Neural cell (in vitro differentiated cells): ENCODE results near the gene LRMDA. TPM values are rescaled to one million over a fixed set of nuclear protein-coding genes. Genes with fewer than 3 reads are reported as not detected.

ENCODE experiments used
- H2AFZ ChIP-seq: fragments of 200-600, 300-800 bp; sonication (generic), shearing (Covaris generic); 2 replicates; pipeline ENCODE4 v1.6.0; 2014; ENCODE audit warnings: low read depth, mild to moderate bottlenecking, antibody characterized with exemption, low read length, moderate library complexity
- H3F3A ChIP-seq: fragments of 200-600 bp; shearing (Covaris generic); 2 replicates; pipeline ENCODE4 v1.6.1; 2016; ENCODE audit warnings: mild to moderate bottlenecking, moderate library complexity, mixed read lengths, antibody characterized with exemption, low read length; ENCODE audit not compliant: insufficient read depth, poor library complexity, severe bottlenecking
- H3K27ac ChIP-seq: fragments of 200-600, 300-800 bp; sonication (generic), shearing (Covaris generic); 2 replicates; pipeline ENCODE4 v1.5.1; 2014; ENCODE audit warnings: mild to moderate bottlenecking, low read length, moderate library complexity
- H3K27me3 ChIP-seq: fragments of 300-800, 200-600 bp; sonication (generic), shearing (Covaris generic); 2 replicates; pipeline ENCODE4 v1.6.0; 2014; ENCODE audit warnings: mild to moderate bottlenecking, low read depth, low read length, moderate library complexity; ENCODE audit not compliant: insufficient read depth
- H3K36me3 ChIP-seq: fragments of 300-800, 200-600 bp; sonication (generic), shearing (Covaris generic); 2 replicates; pipeline ENCODE4 v1.5.1; 2014; ENCODE audit warnings: mild to moderate bottlenecking, antibody characterized with exemption, low read length, moderate library complexity; ENCODE audit not compliant: insufficient read depth
- H3K4me2 ChIP-seq: fragments of 300-800, 200-600 bp; sonication (generic), shearing (Covaris generic); 2 replicates; pipeline ENCODE4 v1.6.0; 2014; ENCODE audit warnings: mild to moderate bottlenecking, low read length
- H3K4me3 ChIP-seq: fragments of 300-800, 200-600 bp; sonication (generic), shearing (Covaris generic); 2 replicates; pipeline ENCODE4 v1.5.1; 2014; ENCODE audit warnings: mild to moderate bottlenecking, low read length, moderate library complexity
- H3K79me2 ChIP-seq: fragments of 200-600 bp; shearing (Covaris generic); replicated peaks from 2 replicates; pipeline ENCODE4 v1.6.0; 2014; ENCODE audit warnings: mild to moderate bottlenecking, low read length, moderate library complexity; ENCODE audit not compliant: insufficient read depth
- H3K9ac ChIP-seq: fragments of 300-800, 200-600 bp; sonication (generic), shearing (Covaris generic); 2 replicates; pipeline ENCODE4 v1.6.1; 2016; ENCODE audit warnings: mild to moderate bottlenecking, low read length, mixed read lengths
- H3K9me2 ChIP-seq: fragments of 200-600 bp; shearing (Covaris generic); 2 replicates; pipeline ENCODE4 v1.6.1; 2016; ENCODE audit warnings: mild to moderate bottlenecking, low read length, mixed read lengths; ENCODE audit not compliant: insufficient read depth
- H3K9me3 ChIP-seq: fragments of 200-600, 300-800 bp; sonication (generic), shearing (Covaris generic); 2 replicates; pipeline ENCODE4 v1.6.1; 2016; ENCODE audit warnings: mild to moderate bottlenecking, mixed run types, low read length, moderate library complexity, mixed read lengths
- H4K20me1 ChIP-seq: fragments of 200-600 bp; shearing (Covaris generic); 2 replicates; pipeline ENCODE4 v1.6.1; 2016; ENCODE audit warnings: mild to moderate bottlenecking, mixed run types; ENCODE audit not compliant: insufficient read depth
- EP300 ChIP-seq: fragments of 450-650 bp; conservative IDR thresholded peaks from 2 replicates; pipeline ENCODE4 v1.6.1; 2014; ENCODE audit warnings: antibody characterized with exemption, mild to moderate bottlenecking, moderate library complexity; ENCODE audit not compliant: poor library complexity, severe bottlenecking
- EZH2 ChIP-seq: fragments of 200-600, 300-800 bp; shearing (Covaris generic), sonication (generic); IDR thresholded peaks from 2 replicates; pipeline ENCODE4 v1.6.1; 2014; ENCODE audit warnings: antibody characterized with exemption, low read length, borderline replicate concordance, mild to moderate bottlenecking; ENCODE audit not compliant: insufficient read depth, poor library complexity, severe bottlenecking
- MXI1 ChIP-seq: fragments of 450-650 bp; conservative IDR thresholded peaks from 2 replicates; pipeline ENCODE4 v1.6.1; 2014; ENCODE audit warnings: antibody characterized with exemption, mild to moderate bottlenecking; ENCODE audit not compliant: poor library complexity, severe bottlenecking
- POLR2AphosphoS5 ChIP-seq: IDR thresholded peaks from 2 replicates; pipeline ENCODE4 v1.6.1; 2012
- RAD21 ChIP-seq: fragments of 450-650 bp; conservative IDR thresholded peaks from 2 replicates; pipeline ENCODE4 v1.6.1; 2014; ENCODE audit warnings: antibody characterized with exemption, mild to moderate bottlenecking, moderate library complexity
- REST ChIP-seq: IDR thresholded peaks from 2 replicates; pipeline ENCODE4 v1.6.1; 2012; ENCODE audit warnings: borderline replicate concordance
- SMC3 ChIP-seq: fragments of 450-650 bp; conservative IDR thresholded peaks from 2 replicates; pipeline ENCODE4 v1.6.1; 2014; ENCODE audit warnings: antibody characterized with exemption, mild to moderate bottlenecking, moderate library complexity; ENCODE audit not compliant: poor library complexity
- TAF1 ChIP-seq: IDR thresholded peaks from 2 replicates; pipeline ENCODE4 v1.6.1; 2012; ENCODE audit warnings: low read depth
- polyA plus RNA-seq: library from polyadenylated mRNA; depleted of rRNA; stranded (reverse); fragments of >200 nt; gene quantifications from 2 replicates; pipeline ENCODE4 v1.2.3, GENCODE V29; 2014
- TF ChIP-seq, protein P1 (sequence below): fragments of 450-650 bp; IDR thresholded peaks from 2 replicates; pipeline ENCODE4 v1.5.1; 2014; ENCODE audit warnings: antibody characterized with exemption, mild to moderate bottlenecking, moderate library complexity; ENCODE audit not compliant: poor library complexity, severe bottlenecking

LRMDA gene
- polyA plus RNA-seq, 1 donor from 2014 or later, result 5.6 TPM

DNA sequence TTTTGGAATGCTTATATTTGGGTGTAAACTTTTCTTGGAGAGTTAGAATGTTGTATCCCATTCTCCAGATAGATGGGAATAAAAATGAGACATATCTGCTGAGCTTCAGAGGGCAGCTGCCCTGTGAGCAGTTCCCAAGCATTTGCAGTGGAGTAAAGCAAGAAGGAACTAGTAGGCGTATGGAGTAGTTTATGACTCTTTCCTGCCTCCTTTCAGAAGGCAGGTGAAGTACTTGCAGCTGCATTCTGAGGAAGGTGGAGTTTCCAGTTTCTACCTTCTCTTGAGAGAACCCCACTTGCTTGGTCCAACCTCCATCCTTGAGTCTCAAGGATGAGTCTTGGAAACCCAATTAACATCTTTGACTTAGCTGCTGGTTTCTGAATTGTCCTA lies 563.6 kb downstream of the LRMDA start:
- Histone ChIP-seq H3K9me3 (no peaks in the 10 kb centered on the region), H3K27ac (peak overlapping the region; percentile 93), H3K9me2 (no peaks in the 10 kb centered on the region), H3K27me3 (no peaks in the 10 kb centered on the region), H3K36me3 (no peaks in the 10 kb centered on the region), H3K79me2 (no peaks in the 10 kb centered on the region), H3K4me3 (peak overlapping the region; percentile 39), H3K4me2 (peak overlapping the region; percentile 25), H2AFZ (no peak overlapping the region), H4K20me1 (no peaks in the 10 kb centered on the region), H3K9ac (peak overlapping the region; percentile 47), H3F3A (peaks cover 25% of the 10 kb centered on the region)
- TF ChIP-seq TAF1 (no peak), RAD21 (peak; percentile 60), REST (no peak), SMC3 (peak; percentile 46), EZH2 (no peak), MXI1 (no peak), EP300 (no peak), POLR2AphosphoS5 (no peak)
- TF ChIP-seq, protein P1, sequence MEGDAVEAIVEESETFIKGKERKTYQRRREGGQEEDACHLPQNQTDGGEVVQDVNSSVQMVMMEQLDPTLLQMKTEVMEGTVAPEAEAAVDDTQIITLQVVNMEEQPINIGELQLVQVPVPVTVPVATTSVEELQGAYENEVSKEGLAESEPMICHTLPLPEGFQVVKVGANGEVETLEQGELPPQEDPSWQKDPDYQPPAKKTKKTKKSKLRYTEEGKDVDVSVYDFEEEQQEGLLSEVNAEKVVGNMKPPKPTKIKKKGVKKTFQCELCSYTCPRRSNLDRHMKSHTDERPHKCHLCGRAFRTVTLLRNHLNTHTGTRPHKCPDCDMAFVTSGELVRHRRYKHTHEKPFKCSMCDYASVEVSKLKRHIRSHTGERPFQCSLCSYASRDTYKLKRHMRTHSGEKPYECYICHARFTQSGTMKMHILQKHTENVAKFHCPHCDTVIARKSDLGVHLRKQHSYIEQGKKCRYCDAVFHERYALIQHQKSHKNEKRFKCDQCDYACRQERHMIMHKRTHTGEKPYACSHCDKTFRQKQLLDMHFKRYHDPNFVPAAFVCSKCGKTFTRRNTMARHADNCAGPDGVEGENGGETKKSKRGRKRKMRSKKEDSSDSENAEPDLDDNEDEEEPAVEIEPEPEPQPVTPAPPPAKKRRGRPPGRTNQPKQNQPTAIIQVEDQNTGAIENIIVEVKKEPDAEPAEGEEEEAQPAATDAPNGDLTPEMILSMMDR, result peak; percentile 58

DNA sequence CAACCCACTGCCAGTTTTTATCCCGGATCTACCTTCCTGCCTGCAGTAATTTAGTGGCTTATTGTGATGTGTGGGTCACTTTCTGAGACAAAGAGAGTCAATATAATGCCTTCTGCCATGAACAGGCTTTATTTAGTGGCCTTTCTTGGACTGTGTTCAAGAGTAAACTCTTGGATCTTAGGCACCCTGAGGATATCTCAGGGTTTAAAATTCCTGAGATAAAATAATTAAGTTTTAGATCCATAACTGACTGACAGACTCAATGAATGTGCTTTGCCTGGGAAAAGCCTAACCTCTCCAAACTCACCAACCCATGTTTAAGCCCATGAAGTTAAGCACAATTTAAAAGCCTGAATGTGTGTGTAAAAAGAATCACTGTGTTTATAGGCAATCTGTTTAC lies 564.3 kb downstream of the LRMDA start:
- Histone ChIP-seq H3K4me2 (peak overlapping the region; percentile 25), H3K36me3 (no peaks in the 10 kb centered on the region), H3K9me3 (no peaks in the 10 kb centered on the region), H3K27ac (peak overlapping the region; percentile 93), H3K27me3 (no peaks in the 10 kb centered on the region), H3K9ac (peak overlapping the region; percentile 47), H3K79me2 (no peaks in the 10 kb centered on the region), H2AFZ (no peak overlapping the region), H3K9me2 (no peaks in the 10 kb centered on the region), H4K20me1 (no peaks in the 10 kb centered on the region), H3F3A (peaks cover 25% of the 10 kb centered on the region), H3K4me3 (peak overlapping the region; percentile 39)
- no peak for TF ChIP-seq EP300
- TF ChIP-seq POLR2AphosphoS5, result no peak
- TF ChIP-seq REST, result no peak
- no peak for TF ChIP-seq TAF1
- TF ChIP-seq, protein P1, result no peak
- no peak for TF ChIP-seq MXI1
- no peak for TF ChIP-seq SMC3
- TF ChIP-seq RAD21, result no peak
- TF ChIP-seq EZH2, result no peak
